Measurements from ENCODE around the gene TRIAP1.
"Not testable (repeated sequence)": the region's sequence is repeated elsewhere in the genome, so short reads cannot be mapped to it uniquely, and the experiment has no call there.

The TRIAP1 gene

GRCh38 chr12:120468325-120468820 is 22.2 kb upstream of the TRIAP1 start:
- no peak for DNase-seq

GRCh38 chr12:120467439-120467838 is 21.3 kb upstream of the TRIAP1 start:
- no peak for DNase-seq

- no peak for DNase-seq
Observed at GRCh38 chr12:120466560-120467315, 20.6 kb upstream of the TRIAP1 start.

- DNase-seq: no peak
Observed at GRCh38 chr12:120465756-120466155, 19.6 kb upstream of the TRIAP1 start.

GRCh38 chr12:120463712-120464111 is 17.5 kb upstream of the TRIAP1 start:
- DNase-seq: no peak

- DNase-seq: no peak
Observed at GRCh38 chr12:120462099-120462640, 16.0 kb upstream of the TRIAP1 start.

- no peak for DNase-seq
Observed at GRCh38 chr12:120460157-120460556, 14.0 kb upstream of the TRIAP1 start.

GRCh38 chr12:120457133-120457532 is 10.9 kb upstream of the TRIAP1 start:
- no peak for DNase-seq

- DNase-seq: no peak
Observed at GRCh38 chr12:120455302-120455701, 9.1 kb upstream of the TRIAP1 start.

- no peak for DNase-seq
Observed at GRCh38 chr12:120453977-120454376, 7.8 kb upstream of the TRIAP1 start.

GRCh38 chr12:120453060-120453750 is 7.0 kb upstream of the TRIAP1 start:
- DNase-seq: no peak

GRCh38 chr12:120452524-120452923 is 6.3 kb upstream of the TRIAP1 start:
- DNase-seq: not testable (repeated sequence)

- DNase-seq: no peak
Observed at GRCh38 chr12:120447992-120448391, 1.8 kb upstream of the TRIAP1 start.

GRCh38 chr12:120446844-120447178 is 627 bp upstream of the TRIAP1 start:
- not testable (repeated sequence) for DNase-seq

- DNase-seq: no peak
Observed at GRCh38 chr12:120444676-120445075, 1.5 kb downstream of the TRIAP1 start.

- no peak for DNase-seq
Observed at GRCh38 chr12:120439646-120440247, 6.4 kb downstream of the TRIAP1 start.

GRCh38 chr12:120438495-120439198 is 7.5 kb downstream of the TRIAP1 start:
- no peak for DNase-seq

- no peak for DNase-seq
Observed at GRCh38 chr12:120437735-120438494, 8.3 kb downstream of the TRIAP1 start, which contains the start of gene COX6A1. Gene COX6A1 (plus strand): TSS chr12:120438113. CDS start chr12:120438127, 14 bp downstream.

GRCh38 chr12:120432772-120433525 is 13.2 kb downstream of the TRIAP1 start:
- DNase-seq: no peak

GRCh38 chr12:120429368-120429767 is 16.8 kb downstream of the TRIAP1 start:
- DNase-seq: no peak

GRCh38 chr12:120428597-120429229 is 17.5 kb downstream of the TRIAP1 start:
- no peak for DNase-seq
